ENCODE results near the gene CABP1. TPM values are rescaled to one million over a fixed set of nuclear protein-coding genes. Genes with fewer than 3 reads are reported as not detected.

Gene CABP1
- total and polyA plus RNA-seq, 2 donors (not counting 3 experiments of a cell fraction or from before 2014, with no cell fraction given), result 0.07 to 0.31 TPM

GRCh38 chr12:120686151-120686689 lies 45.8 kb downstream of the CABP1 start:
- no peaks in the 10 kb centered on the region for H3K9me3 ChIP-seq (replicated peaks; ENCODE audit: control insufficient read depth, insufficient read depth, low read length)
- no peak for TF ChIP-seq MAX (IDR thresholded peaks at IDR 0.05; ENCODE audit: insufficient read depth, insufficient read length)
- TF ChIP-seq POLR2AphosphoS5 (IDR thresholded peaks at IDR 0.05; ENCODE audit: insufficient read depth, low read depth, low read length), result peak; percentile 72
- peak; percentile 62 for TF ChIP-seq POLR2A (IDR thresholded peaks at IDR 0.05; ENCODE audit: low read depth, low read length)
- TF ChIP-seq CTCF (IDR thresholded peaks at IDR 0.05; ENCODE audit: extremely low read depth in 1 of 2, insufficient read depth in 1 of 2, low read depth in 1 of 2, low read length in 2 of 2), result no peak
- peak overlapping the region; percentile 49 to 80 (median 80) for H3K4me3 ChIP-seq (replicated peaks in 1 of 3; ENCODE audit: insufficient read depth in 1 of 3, low read depth in 1 of 3, low read length in 3 of 3)
- intact Hi-C loops (cut with micrococcal nuclease) (loop anchor here (1.0 kb wide), 2 partner anchors 9 to 103 kb away; no protein-coding TSS in a partner anchor), dilution Hi-C loops (cut with MboI; ENCODE audit: extremely low pct_ligation_motif_present, low sequenced_read_pairs) (no loop called here)
- BruUV-seq (replicated peaks), result no TSS peak
- peak; percentile 86 for FAIRE-seq
- no peaks in the 10 kb centered on the region for H3K27me3 ChIP-seq (ENCODE audit: control insufficient read depth in 2 of 2, insufficient read depth in 2 of 2, low read length in 2 of 2)
- peak overlapping the region; percentile 86 for H3K27ac ChIP-seq (ENCODE audit: insufficient read depth, low read depth, low read length)
- peak; percentile 97 for DNase-seq (ENCODE audit: low read depth, low spot score)
- H3K4me2 ChIP-seq (ENCODE audit: insufficient read depth, low read length), result peak overlapping the region; percentile 87
- H3K9ac ChIP-seq (replicated peaks; ENCODE audit: extremely low read depth, insufficient read depth, low read length), result peak overlapping the region; percentile 91
- peaks cover 27% of the 10 kb centered on the region for H3K4me1 ChIP-seq (ENCODE audit: control insufficient read depth, extremely low read depth, insufficient read depth, low read length)
- H4K20me1 ChIP-seq (replicated peaks; ENCODE audit: control insufficient read depth, extremely low read depth, insufficient read depth, low read length), result no peaks in the 10 kb centered on the region
- ChIA-PET CTCF (interaction anchor here (1.4 to 3.9 kb wide), 3 partner anchors 37 to 285 kb away, joined by 3 to 21 read pairs (median 15); no protein-coding TSS in a partner anchor), POLR2A (interaction anchor here (0.9 kb wide), 1 partner anchor 12 kb away, joined by 3 read pairs; no protein-coding TSS in a partner anchor)
- no peaks in the 10 kb centered on the region for H3K36me3 ChIP-seq (ENCODE audit: control insufficient read depth in 2 of 2, extremely low read depth in 1 of 2, insufficient read depth in 2 of 2, low read length in 2 of 2)
- no peaks in the 10 kb centered on the region for H3K9me1 ChIP-seq (replicated peaks; ENCODE audit: control insufficient read depth, extremely low read depth, insufficient read depth, low read length)
- peak overlapping the region; percentile 93 for H2AFZ ChIP-seq (ENCODE audit: low read depth, low read length)
- H3K79me2 ChIP-seq (ENCODE audit: control insufficient read depth, insufficient read depth, low read length), result peaks cover 41% of the 10 kb centered on the region

Measured in endothelial cell of umbilical vein (primary cell).